ENCODE data around the gene PDGFD.

DNA sequence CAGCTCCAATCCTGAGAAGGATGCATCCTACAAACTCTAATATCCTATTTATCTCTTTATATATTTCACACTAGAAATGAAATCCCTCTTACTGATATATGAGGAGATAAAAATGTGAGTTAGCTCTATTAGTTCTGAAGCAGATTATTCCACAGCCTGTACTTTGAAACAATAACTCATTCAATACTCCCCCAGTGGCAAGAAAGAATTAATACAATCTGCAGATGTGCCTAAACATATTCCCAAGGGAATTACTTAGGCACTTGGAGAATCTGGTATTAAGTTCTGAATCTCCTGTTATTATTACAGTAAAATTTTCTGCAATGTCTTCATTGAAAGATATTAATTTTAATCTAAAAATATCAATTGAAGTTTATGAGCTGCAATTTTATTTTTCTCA is 68.2 kb downstream of the PDGFD start:
- no peak for TF ChIP-seq HDGF (IDR thresholded peaks at IDR 0.05; ENCODE audit: borderline replicate concordance)
- no peak for TF ChIP-seq SP1 (IDR thresholded peaks at IDR 0.05)
- TF ChIP-seq BHLHE40 (IDR thresholded peaks at IDR 0.05; ENCODE audit: borderline replicate concordance), result no peak
- no peak for TF ChIP-seq ZNF384 (IDR thresholded peaks at IDR 0.05)
- no peak for TF ChIP-seq L3MBTL2 (conservative IDR thresholded peaks at IDR 0.05)
- no peak for TF ChIP-seq FOXA1 (IDR thresholded peaks at IDR 0.05)
- TF ChIP-seq FOXM1 (IDR thresholded peaks at IDR 0.05; ENCODE audit: borderline replicate concordance), result no peak
- TF ChIP-seq TARDBP (IDR thresholded peaks at IDR 0.05), result no peak
- TF ChIP-seq, protein P1, sequence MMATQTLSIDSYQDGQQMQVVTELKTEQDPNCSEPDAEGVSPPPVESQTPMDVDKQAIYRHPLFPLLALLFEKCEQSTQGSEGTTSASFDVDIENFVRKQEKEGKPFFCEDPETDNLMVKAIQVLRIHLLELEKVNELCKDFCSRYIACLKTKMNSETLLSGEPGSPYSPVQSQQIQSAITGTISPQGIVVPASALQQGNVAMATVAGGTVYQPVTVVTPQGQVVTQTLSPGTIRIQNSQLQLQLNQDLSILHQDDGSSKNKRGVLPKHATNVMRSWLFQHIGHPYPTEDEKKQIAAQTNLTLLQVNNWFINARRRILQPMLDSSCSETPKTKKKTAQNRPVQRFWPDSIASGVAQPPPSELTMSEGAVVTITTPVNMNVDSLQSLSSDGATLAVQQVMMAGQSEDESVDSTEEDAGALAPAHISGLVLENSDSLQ (IDR thresholded peaks at IDR 0.05), result no peak
